ENCODE results near the gene SOX18. TPM values are rescaled to one million over a fixed set of nuclear protein-coding genes. Genes with fewer than 3 reads are reported as not detected.
A peak's percentile ranks its signal among the peaks of the same experiment; 100 is the strongest.

The SOX18 gene
- total and polyA plus RNA-seq, 2 of the 13 experiments (the other 11 are each of a cell fraction or from before 2014, with no cell fraction given) = 1.6 to 1.9 TPM

- TF ChIP-seq SAFB2 (CRISPR knock-in tag; IDR thresholded peaks at IDR 0.05; ENCODE audit: borderline replicate concordance, low read depth) (no peak; the same call in 1 of the 2 replicates), ZBTB7B (CRISPR knock-in tag; IDR thresholded peaks at IDR 0.05) (peak; percentile 87; the same call in 1 of the 2 replicates), ATF7-NPFF (CRISPR knock-in tag; IDR thresholded peaks at IDR 0.05; ENCODE audit: low read depth) (no peak), NKX3-1 (CRISPR knock-in tag; IDR thresholded peaks at IDR 0.05) (no peak), EED (CRISPR knock-in tag; IDR thresholded peaks at IDR 0.05) (no peak), MBD4 (IDR thresholded peaks at IDR 0.05; ENCODE audit: borderline replicate concordance, low read length) (no peak), HDAC1 (CRISPR knock-in tag; IDR thresholded peaks at IDR 0.05) (peak; percentile 58; the same call in 1 of the 2 replicates), SRSF4 (IDR thresholded peaks at IDR 0.05; ENCODE audit: low read depth, low read length, poor library complexity, severe bottlenecking) (no peak), ZBTB1 (CRISPR knock-in tag; IDR thresholded peaks at IDR 0.05; ENCODE audit: borderline replicate concordance) (no peak), LRRFIP1 (CRISPR knock-in tag; conservative IDR thresholded peaks at IDR 0.05) (no peak), HNF1A (IDR thresholded peaks at IDR 0.05; ENCODE audit: low read depth) (no peak), HNF1A (CRISPR knock-in tag; IDR thresholded peaks at IDR 0.05; ENCODE audit: borderline replicate concordance) (peak; percentile 29; the same call in 1 of the 2 replicates), ZNF546 (CRISPR knock-in tag; conservative IDR thresholded peaks at IDR 0.05) (no peak), RNF2 (conservative IDR thresholded peaks at IDR 0.05; ENCODE audit: low read depth) (no peak), FOXA3 (CRISPR knock-in tag; IDR thresholded peaks at IDR 0.05) (peak; percentile 27; the same call in 1 of the 2 replicates), HMGXB3 (CRISPR knock-in tag; IDR thresholded peaks at IDR 0.05; ENCODE audit: borderline replicate concordance) (no peak), ZNF317 (CRISPR knock-in tag; IDR thresholded peaks at IDR 0.05) (no peak; the same call in 1 of the 2 replicates), ZNF619 (CRISPR knock-in tag; IDR thresholded peaks at IDR 0.05) (0 out of 2 replicates have a peak, but pooled peaks have one; percentile 11), ARNTL (CRISPR knock-in tag; IDR thresholded peaks at IDR 0.05) (0 out of 2 replicates have a peak, but pooled peaks have one; percentile 59)
- TF ChIP-seq, protein P1, sequence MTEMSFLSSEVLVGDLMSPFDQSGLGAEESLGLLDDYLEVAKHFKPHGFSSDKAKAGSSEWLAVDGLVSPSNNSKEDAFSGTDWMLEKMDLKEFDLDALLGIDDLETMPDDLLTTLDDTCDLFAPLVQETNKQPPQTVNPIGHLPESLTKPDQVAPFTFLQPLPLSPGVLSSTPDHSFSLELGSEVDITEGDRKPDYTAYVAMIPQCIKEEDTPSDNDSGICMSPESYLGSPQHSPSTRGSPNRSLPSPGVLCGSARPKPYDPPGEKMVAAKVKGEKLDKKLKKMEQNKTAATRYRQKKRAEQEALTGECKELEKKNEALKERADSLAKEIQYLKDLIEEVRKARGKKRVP (CRISPR knock-in tag; IDR thresholded peaks at IDR 0.05) = no peak
These were observed 7.1 kb upstream of the SOX18 start (continued) for GRCh38 chr20:64056639-64056888.

Measured in HepG2 (cell line).